ENCODE measurements around the gene ULBP1. TPM values are rescaled to one million over a fixed set of nuclear protein-coding genes. Genes with fewer than 3 reads are reported as not detected.

ULBP1 gene
- total RNA-seq, 4 donors from 2014 or later = 0.07 to 0.27 TPM; not detected in 2

DNA sequence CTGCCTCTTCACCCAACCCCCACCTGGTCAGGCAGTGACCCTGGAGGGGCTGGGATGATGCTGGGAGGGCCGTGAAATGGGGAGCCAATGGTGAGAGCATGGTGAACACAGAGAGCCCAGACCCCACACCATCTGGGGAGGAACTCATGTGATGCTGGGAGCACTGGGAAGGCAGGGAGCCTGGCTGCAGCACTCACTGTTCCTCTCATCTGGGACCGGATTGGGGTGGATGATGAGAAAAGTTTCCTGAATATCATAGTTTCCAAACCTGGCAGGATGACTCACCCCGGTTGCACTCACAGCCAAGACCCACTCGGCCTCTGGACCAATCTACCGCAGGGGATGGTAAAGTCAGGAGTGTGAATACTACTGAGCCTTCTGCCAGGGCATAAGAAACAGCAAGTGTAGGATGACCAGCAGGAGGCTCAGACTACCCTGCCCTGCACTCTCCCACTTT, 21.8 kb downstream of the ULBP1 start:
- Histone ChIP-seq H3K4me3 (no peak overlapping the region), H3K4me1 (peaks cover 0 to 12% (median 9%) of the 10 kb centered on the region in 3 donors), H3K27ac (no peak overlapping the region), H3K36me3 (no peaks in the 10 kb centered on the region), H3K27me3 (peaks cover 93% of the 10 kb centered on the region), H3K9me3 (peaks cover 0 to 32% (median 0%) of the 10 kb centered on the region in 3 donors)
- ATAC-seq = no peak
- WGBS, 2 donors (ENCODE audit: low coverage in 1 of 2) = 5% methylated on average over 4 of the region's 5 CpGs; no CpG with 5 or more reads in 1 of the 2 donors
- TF ChIP-seq, protein P1, sequence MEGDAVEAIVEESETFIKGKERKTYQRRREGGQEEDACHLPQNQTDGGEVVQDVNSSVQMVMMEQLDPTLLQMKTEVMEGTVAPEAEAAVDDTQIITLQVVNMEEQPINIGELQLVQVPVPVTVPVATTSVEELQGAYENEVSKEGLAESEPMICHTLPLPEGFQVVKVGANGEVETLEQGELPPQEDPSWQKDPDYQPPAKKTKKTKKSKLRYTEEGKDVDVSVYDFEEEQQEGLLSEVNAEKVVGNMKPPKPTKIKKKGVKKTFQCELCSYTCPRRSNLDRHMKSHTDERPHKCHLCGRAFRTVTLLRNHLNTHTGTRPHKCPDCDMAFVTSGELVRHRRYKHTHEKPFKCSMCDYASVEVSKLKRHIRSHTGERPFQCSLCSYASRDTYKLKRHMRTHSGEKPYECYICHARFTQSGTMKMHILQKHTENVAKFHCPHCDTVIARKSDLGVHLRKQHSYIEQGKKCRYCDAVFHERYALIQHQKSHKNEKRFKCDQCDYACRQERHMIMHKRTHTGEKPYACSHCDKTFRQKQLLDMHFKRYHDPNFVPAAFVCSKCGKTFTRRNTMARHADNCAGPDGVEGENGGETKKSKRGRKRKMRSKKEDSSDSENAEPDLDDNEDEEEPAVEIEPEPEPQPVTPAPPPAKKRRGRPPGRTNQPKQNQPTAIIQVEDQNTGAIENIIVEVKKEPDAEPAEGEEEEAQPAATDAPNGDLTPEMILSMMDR (IDR thresholded peaks at IDR 0.05) = no peak
- no peak for TF ChIP-seq POLR2AphosphoS5 (IDR thresholded peaks at IDR 0.05)
- no peak for TF ChIP-seq EP300 (IDR thresholded peaks at IDR 0.05)
- no peak for TF ChIP-seq POLR2A (IDR thresholded peaks at IDR 0.05)

DNA sequence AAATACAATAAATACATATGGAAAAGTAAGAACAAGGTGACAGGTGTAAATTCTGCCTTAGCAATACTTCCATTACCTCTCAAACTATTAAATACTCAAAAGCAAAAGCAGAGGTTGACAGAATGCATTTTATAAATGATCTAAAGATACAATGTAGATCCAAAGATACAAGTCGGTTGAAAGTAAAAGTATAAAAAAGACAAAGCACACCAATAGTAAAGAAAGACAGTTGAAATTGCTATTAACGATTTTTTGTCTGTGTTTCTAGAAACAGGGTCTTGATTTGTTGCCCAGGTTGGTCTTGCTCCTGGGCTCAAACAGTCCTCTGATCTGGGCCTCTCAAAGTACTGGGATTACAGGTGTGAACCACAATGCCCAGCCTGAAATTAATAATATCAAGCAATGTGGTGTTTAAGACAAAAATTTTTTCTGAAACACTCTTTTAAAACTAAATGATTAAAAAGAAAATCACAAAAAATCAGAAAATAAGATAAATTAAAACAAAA, 23.9 kb downstream of the ULBP1 start:
- Histone ChIP-seq H3K4me1 (peaks cover 0 to 21% (median 15%) of the 10 kb centered on the region in 3 donors), H3K9me3 (peaks cover 0 to 26% (median 0%) of the 10 kb centered on the region in 3 donors), H3K36me3 (no peaks in the 10 kb centered on the region), H3K27me3 (peaks cover 93% of the 10 kb centered on the region), H3K27ac (no peak overlapping the region), H3K4me3 (no peak overlapping the region)
- TF ChIP-seq POLR2AphosphoS5 (IDR thresholded peaks at IDR 0.05) (no peak), POLR2A (IDR thresholded peaks at IDR 0.05) (no peak), EP300 (IDR thresholded peaks at IDR 0.05) (no peak)
- TF ChIP-seq, protein P1 (IDR thresholded peaks at IDR 0.05) = no peak
- no peak for ATAC-seq
- 20 to 55% methylated on average over 2 of the region's 2 CpGs for WGBS, 2 donors (ENCODE audit: low coverage in 1 of 2)

DNA sequence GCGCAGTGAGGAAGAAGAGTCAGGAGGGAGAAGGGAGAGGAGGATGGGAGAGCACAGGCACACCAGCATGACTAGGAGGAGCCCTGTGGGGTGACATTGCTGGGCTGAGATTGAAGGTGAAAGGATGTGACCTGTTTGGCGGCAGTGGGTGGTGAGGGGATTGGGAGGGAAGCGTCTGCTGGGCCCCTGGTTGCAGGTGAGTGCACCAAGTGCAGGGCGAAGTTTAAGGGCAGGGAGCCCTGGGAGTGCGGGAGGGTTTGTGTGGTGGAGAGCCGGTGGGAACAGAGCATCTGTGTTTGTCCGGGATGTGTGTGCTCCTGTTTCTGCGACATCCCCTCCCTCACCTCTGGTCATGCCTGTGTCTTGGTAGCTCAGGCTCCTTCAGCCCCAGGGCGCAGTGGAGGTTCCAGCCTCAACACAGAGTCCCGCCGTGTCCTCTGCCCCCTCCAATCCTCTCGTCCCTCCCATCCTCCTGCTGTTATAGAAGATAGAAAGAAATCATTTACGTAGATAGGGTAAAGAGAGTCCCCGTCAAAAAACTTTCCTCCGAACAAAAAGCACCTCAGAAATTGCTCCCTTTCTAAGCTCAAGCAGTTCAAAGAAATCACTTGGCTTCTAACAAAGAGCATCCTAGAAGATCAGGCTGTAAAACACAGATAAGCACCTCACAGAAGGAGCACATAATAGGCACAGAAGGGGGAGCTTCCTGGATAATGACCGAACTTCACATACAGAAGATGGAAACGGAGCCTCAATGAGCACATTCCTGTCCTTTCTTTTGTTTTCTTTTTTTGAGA, 25.0 kb downstream of the ULBP1 start:
- H3K9me3 ChIP-seq = peaks cover 0 to 26% (median 0%) of the 10 kb centered on the region in 3 donors
- H3K4me1 ChIP-seq = peaks cover 0 to 21% (median 15%) of the 10 kb centered on the region in 3 donors
- no peak for ATAC-seq
- no peak for TF ChIP-seq POLR2AphosphoS5 (IDR thresholded peaks at IDR 0.05)
- TF ChIP-seq EP300 (IDR thresholded peaks at IDR 0.05) = no peak
- no peak for TF ChIP-seq POLR2A (IDR thresholded peaks at IDR 0.05)
- TF ChIP-seq, protein P1 (IDR thresholded peaks at IDR 0.05) = no peak
- WGBS, 2 donors (ENCODE audit: low coverage in 1 of 2) = 3 to 4% methylated on average over 11 of the region's 17 CpGs
- no peak overlapping the region for H3K27ac ChIP-seq
- peaks cover 95% of the 10 kb centered on the region for H3K27me3 ChIP-seq
- no peak overlapping the region for H3K4me3 ChIP-seq
- H3K36me3 ChIP-seq = no peaks in the 10 kb centered on the region

DNA sequence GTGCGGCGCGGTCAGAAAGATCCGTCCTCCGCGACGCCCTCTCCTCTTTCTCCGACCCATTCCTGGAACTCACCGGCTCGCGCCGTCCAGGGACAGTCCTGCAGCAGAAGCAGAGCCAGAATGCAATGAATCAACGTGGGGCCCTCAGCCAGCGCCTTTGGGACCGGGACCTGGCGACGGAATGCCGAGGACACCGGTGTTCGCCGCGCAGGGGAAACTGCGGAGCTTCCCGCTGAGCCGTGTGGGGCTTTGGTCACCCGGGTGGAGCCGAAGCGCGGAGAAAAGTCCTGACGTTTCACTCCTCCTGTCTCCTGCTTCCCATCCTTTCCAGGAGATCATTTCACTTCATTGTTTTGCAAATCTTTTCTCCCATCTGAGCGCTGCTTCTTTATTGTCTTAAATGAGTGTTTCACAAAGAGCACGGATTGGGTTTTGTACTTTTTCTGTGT, 26.5 kb downstream of the ULBP1 start:
- H3K4me1 ChIP-seq = peaks cover 0 to 21% (median 15%) of the 10 kb centered on the region in 3 donors
- no peak for ATAC-seq
- H3K27ac ChIP-seq = no peak overlapping the region
- no peak overlapping the region for H3K4me3 ChIP-seq
- H3K27me3 ChIP-seq = peaks cover 100% of the 10 kb centered on the region
- H3K9me3 ChIP-seq = peaks cover 0 to 26% (median 0%) of the 10 kb centered on the region in 3 donors
- 2 to 3% methylated on average over 17 to 25 of the region's 32 CpGs for whole genome bisulfite sequencing, 2 donors (ENCODE audit: low coverage in 1 of 2)
- H3K36me3 ChIP-seq = no peaks in the 10 kb centered on the region
- no peak for TF ChIP-seq POLR2AphosphoS5 (IDR thresholded peaks at IDR 0.05)
- TF ChIP-seq POLR2A (IDR thresholded peaks at IDR 0.05) = no peak
- TF ChIP-seq, protein P1 (IDR thresholded peaks at IDR 0.05) = no peak
- TF ChIP-seq EP300 (IDR thresholded peaks at IDR 0.05) = no peak

Data from gastroesophageal sphincter (tissue), 4 donors.